Measurements from ENCODE around the gene RHOB.

DNA sequence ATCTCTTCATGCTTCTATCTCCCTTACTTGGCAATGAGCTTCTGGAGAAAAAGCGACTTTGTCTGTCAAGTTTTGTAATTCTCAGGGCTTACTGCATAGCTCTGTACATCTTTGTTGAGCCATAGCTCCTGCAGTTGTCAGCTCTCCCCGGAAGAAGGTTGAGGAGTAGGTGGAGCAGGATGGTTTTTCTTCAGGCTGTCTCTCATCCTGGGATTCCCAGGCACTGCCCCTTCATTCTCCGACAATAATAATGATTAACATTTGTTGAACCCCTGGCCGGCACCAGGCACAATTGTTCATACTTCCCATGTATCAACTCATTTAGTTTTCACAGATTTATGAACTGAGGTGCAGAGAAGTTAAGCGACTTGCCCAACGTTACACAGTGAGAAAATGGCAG is 23.5 kb upstream of the RHOB start:
- TF ChIP-seq ZNF256 (CRISPR knock-in tag; conservative IDR thresholded peaks at IDR 0.05) (no peak), POLR2A (IDR thresholded peaks at IDR 0.05; ENCODE audit: insufficient read depth in 1 of 2, low read depth in 2 of 2, low read length in 2 of 2) (no peak), BHLHE40 (IDR thresholded peaks at IDR 0.05; ENCODE audit: low read length) (no peak), NFATC3 (CRISPR knock-in tag; IDR thresholded peaks at IDR 0.05) (no peak), ZNF781 (CRISPR knock-in tag; IDR thresholded peaks at IDR 0.05; ENCODE audit: borderline replicate concordance, not compliant biosample characterization) (no peak), ZBTB1 (CRISPR knock-in tag; IDR thresholded peaks at IDR 0.05; ENCODE audit: borderline replicate concordance) (no peak), POLR2AphosphoS5 (IDR thresholded peaks at IDR 0.05; ENCODE audit: low read depth, low read length) (no peak), TFE3 (CRISPR knock-in tag; IDR thresholded peaks at IDR 0.05) (no peak), TCF12 (IDR thresholded peaks at IDR 0.05) (no peak), TCF12 (CRISPR knock-in tag; IDR thresholded peaks at IDR 0.05) (no peak), ZBTB7A (CRISPR knock-in tag; IDR thresholded peaks at IDR 0.05) (no peak)
- TF ChIP-seq, protein P1, sequence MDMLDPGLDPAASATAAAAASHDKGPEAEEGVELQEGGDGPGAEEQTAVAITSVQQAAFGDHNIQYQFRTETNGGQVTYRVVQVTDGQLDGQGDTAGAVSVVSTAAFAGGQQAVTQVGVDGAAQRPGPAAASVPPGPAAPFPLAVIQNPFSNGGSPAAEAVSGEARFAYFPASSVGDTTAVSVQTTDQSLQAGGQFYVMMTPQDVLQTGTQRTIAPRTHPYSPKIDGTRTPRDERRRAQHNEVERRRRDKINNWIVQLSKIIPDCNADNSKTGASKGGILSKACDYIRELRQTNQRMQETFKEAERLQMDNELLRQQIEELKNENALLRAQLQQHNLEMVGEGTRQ (IDR thresholded peaks at IDR 0.05; ENCODE audit: low read depth, low read length), result no peak
- TF ChIP-seq, protein P1 (CRISPR knock-in tag; IDR thresholded peaks at IDR 0.05; ENCODE audit: borderline replicate concordance), result no peak
